A549 (cell line): ENCODE measurements around the gene QPCT.

ENCODE experiments used
- JUNB ChIP-seq: fragments of >200 bp; sonication (Bioruptor Twin); formaldehyde crosslinking; IDR thresholded peaks from 2 replicates; pipeline ENCODE4 v1.6.1; 2016
- SREBF2 ChIP-seq: fragments of 450-650 bp; IDR thresholded peaks from 2 replicates; pipeline ENCODE4 v1.6.1; 2014; ENCODE audit warnings: mild to moderate bottlenecking, moderate library complexity
- TF ChIP-seq, protein P1 (sequence below): IDR thresholded peaks from 2 replicates; pipeline ENCODE4 v1.6.1; 2012
- TF ChIP-seq, protein P2 (sequence below): IDR thresholded peaks from 2 replicates; pipeline ENCODE4 v1.6.1; 2012
- TF ChIP-seq, protein P3 (sequence below): fragments of >200 bp; sonication (Bioruptor Twin); formaldehyde crosslinking; IDR thresholded peaks from 3 replicates; pipeline ENCODE4 v1.5.1; 2016

DNA sequence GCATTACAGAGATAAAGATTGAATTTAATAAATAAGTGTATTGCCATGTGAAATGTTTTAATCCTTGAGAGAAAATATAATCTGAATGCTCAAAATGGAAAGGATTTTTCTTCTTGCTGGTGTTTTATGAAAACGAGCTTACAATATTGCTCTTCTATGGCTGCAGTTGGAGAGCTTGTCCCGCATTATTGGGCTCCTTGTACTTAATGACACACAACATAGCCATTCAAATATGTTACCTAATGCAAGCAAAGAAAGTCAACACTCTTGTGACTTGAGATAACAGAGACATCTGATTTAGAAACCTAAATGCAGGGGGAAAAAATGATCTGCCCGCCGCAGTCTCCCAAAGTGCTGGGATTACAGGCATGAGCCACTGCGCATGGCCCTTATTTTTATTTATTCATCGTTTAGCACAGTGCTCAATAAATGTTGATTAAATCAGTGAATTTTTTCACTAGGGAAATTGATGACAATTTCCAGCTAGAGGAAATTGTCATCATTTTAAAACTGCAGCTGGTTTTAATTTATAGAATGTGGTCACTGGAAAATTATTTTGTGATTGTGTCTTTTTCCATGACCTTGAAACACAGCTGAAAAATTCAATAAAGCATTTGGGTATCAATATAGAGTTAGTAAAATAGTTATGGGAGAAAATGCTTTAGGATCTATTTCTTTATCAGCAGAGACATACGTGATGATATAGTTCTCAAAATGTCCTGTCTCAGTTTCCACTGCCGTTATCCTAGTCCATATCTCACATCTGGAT, 17.4 kb upstream of the QPCT start:
- TF ChIP-seq, protein P1, sequence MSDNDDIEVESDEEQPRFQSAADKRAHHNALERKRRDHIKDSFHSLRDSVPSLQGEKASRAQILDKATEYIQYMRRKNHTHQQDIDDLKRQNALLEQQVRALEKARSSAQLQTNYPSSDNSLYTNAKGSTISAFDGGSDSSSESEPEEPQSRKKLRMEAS = no peak
- TF ChIP-seq, protein P2, sequence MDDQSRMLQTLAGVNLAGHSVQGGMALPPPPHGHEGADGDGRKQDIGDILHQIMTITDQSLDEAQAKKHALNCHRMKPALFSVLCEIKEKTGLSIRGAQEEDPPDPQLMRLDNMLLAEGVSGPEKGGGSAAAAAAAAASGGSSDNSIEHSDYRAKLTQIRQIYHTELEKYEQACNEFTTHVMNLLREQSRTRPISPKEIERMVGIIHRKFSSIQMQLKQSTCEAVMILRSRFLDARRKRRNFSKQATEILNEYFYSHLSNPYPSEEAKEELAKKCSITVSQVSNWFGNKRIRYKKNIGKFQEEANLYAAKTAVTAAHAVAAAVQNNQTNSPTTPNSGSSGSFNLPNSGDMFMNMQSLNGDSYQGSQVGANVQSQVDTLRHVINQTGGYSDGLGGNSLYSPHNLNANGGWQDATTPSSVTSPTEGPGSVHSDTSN = no peak
- TF ChIP-seq, protein P3, sequence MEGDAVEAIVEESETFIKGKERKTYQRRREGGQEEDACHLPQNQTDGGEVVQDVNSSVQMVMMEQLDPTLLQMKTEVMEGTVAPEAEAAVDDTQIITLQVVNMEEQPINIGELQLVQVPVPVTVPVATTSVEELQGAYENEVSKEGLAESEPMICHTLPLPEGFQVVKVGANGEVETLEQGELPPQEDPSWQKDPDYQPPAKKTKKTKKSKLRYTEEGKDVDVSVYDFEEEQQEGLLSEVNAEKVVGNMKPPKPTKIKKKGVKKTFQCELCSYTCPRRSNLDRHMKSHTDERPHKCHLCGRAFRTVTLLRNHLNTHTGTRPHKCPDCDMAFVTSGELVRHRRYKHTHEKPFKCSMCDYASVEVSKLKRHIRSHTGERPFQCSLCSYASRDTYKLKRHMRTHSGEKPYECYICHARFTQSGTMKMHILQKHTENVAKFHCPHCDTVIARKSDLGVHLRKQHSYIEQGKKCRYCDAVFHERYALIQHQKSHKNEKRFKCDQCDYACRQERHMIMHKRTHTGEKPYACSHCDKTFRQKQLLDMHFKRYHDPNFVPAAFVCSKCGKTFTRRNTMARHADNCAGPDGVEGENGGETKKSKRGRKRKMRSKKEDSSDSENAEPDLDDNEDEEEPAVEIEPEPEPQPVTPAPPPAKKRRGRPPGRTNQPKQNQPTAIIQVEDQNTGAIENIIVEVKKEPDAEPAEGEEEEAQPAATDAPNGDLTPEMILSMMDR = no peak
- no peak for TF ChIP-seq JUNB
- no peak for TF ChIP-seq SREBF2
